Stimulated activated CD4-positive, alpha-beta T cell treated with anti-CD3 and anti-CD28 coated beads, Interleukin-4, amount 100 ng/mL, for 4 hours (primary cell): ENCODE measurements around the gene SCN4A.
A peak's percentile ranks its signal among the peaks of the same experiment; 100 is the strongest.
"Not testable (repeated sequence)": the region's sequence is repeated elsewhere in the genome, so short reads cannot be mapped to it uniquely, and the experiment has no call there.

Source experiments
- DNase-seq, 2 experiments: peaks; one replicate each; pipeline ENCODE4 v3.0.0-alpha.2; 2020

SCN4A gene

DNA sequence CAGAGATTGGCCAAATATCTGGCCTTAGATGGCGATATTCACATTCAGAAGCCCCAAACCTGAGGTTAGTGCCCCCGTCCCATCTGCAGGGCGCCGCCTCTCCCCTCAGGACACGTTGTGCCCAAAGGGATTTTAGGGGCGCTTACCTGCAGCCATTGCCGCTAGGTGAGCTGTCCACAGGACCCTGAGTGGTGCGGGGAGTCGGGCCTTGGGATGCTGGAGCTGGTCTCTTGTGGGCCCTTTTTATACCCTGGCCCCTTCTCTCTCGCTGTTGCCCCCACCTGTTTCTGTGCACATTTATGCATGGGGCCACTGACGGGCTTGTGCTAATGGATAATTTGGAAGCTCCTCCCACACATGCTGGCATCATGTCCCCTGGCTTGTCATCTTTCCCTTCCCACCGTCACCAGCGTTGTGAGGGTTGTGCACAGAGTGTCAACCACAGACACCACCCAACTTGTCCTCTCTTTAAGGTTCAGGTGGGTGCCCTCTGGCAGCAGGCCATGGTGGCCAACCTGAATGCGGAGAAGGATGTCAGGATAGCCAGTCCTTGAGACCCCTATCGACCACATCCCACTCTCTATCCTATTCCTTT lies 61.6 kb downstream of the SCN4A start, which contains the start of gene CSHL1:
Gene CSHL1 (minus strand): TSS at position 218 of the 595 bp plus-strand sequence. CDS start 62 bp downstream, at position 156.
- DNase-seq, result no peak

DNA sequence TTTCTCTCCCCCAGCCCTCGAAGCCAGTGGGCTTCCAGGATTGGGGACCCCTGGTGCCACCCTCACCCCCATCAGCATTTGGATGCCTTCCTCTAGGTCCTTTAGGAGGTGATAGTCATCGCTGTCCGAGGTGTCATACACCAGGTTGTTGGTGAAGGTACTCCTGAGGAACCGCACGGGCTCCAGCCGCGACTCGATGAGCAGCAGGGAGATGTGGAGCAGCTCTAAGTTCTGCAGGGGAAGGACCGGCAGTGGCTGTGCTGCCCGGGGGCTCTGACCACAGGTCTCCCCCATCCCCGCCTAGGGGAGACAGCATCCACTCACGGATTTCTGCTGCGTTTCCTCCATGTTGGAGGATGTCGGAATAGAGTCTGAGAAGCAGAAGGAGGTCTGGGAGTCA lies 62.6 kb downstream of the SCN4A start:
- no peak for DNase-seq

DNA sequence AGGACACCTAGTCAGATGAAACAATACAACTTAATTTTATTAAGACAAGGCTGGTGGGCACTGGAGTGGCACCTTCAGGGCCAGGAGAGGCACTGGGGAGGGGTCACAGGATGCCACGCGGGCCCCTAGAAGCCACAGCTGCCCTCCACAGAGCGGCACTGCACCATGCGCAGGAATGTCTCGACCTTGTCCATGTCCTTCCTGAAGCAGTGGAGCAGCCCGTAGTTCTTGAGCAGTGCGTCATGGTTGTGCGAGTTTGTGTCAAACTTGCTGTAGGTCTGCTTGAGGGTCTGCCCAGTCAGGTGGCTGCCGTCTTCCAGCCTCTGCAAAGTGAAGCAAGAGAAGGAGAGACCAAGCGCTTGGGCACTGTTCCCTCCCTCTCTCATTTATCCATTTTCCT lies 63.1 kb downstream of the SCN4A start:
- DNase-seq, result not testable (repeated sequence)

DNA sequence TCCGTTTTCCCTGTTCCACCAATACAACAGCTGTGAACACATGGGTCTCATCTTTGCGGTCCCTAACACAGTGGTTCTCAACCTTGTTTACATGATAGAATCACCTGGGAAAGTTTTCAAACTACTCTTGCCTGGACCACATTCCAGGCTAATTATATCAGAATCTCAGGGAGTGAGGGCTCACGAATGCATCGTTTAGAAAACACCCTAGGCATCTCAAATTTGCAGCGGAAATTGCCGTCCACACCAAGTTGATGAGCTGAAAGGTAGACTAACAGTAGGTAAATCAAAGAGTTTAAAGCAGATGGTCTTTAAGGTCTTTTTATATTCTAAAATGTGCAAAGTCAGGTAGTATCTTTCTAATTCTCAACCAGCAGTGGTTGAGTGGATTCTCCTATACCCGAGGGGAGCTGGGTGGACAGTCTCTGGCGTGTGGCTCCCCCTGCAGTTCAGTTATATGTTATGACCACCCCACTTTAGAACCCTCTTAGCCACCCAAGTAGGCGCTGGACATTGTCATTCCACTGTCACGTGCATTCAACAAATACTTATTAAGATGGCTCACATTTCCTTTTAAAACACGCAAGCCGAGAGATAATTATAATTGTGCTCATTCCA lies 65.4 kb downstream of the SCN4A start:
- not testable (repeated sequence) for DNase-seq

DNA sequence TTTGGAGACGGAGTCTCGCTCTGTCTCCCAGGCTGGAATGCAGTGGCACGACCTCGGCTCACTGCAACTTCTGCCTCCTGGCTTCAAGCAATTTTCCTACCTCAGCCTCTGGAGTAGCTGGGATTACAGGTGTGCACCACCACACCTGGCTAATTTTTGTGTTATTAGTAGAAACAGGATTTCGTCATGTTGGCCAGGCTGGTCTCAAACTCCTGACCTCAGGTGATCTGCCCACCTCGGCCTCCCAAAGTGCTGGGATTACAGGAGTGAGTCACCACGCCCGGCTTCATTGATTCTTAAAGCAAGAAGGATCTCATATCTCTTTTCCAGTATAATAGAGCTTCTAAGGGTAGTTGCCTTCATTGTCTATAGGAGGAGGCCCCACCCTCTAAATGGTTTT lies 67.9 kb downstream of the SCN4A start:
- DNase-seq, result not testable (repeated sequence)

DNA sequence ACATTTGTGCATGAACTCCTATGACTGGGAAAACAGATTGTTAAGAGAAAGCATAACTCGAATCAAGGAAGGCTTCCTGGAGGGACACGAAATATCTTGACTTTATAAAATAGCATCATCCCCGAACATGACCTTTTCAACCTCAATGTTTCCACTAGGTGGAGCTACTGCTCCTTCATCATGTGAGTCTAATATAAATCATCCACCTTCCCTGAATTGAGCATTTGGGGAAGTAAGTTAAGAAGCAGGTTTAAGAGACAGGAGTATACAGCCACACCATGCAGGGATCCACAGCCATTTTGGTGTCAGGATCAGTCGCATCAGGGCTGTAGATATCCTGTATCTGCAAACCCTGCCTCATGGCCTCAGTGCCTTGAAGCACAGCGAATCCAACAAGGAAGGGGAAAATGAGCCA lies 68.9 kb downstream of the SCN4A start:
- not testable (repeated sequence) for DNase-seq

DNA sequence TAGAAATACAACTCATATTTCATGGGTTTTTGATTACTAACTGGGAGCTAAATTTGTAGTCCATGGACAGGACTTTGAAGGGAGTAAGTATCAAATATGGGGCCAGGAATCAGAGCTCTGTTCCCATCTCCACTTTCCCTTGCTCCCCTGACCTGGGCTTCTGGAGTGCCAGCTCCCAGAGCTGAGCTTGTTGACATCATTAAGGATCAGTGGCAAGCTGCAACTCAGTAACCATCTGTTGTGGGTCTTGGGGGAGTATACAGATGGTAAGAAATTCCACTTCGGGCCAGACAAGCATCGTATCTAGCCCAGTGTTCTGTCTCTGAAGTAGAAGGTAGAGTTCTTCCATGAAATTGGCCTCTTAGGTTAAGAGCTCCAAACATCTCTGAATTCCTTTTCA lies 70.7 kb downstream of the SCN4A start:
- DNase-seq, result not testable (repeated sequence)

DNA sequence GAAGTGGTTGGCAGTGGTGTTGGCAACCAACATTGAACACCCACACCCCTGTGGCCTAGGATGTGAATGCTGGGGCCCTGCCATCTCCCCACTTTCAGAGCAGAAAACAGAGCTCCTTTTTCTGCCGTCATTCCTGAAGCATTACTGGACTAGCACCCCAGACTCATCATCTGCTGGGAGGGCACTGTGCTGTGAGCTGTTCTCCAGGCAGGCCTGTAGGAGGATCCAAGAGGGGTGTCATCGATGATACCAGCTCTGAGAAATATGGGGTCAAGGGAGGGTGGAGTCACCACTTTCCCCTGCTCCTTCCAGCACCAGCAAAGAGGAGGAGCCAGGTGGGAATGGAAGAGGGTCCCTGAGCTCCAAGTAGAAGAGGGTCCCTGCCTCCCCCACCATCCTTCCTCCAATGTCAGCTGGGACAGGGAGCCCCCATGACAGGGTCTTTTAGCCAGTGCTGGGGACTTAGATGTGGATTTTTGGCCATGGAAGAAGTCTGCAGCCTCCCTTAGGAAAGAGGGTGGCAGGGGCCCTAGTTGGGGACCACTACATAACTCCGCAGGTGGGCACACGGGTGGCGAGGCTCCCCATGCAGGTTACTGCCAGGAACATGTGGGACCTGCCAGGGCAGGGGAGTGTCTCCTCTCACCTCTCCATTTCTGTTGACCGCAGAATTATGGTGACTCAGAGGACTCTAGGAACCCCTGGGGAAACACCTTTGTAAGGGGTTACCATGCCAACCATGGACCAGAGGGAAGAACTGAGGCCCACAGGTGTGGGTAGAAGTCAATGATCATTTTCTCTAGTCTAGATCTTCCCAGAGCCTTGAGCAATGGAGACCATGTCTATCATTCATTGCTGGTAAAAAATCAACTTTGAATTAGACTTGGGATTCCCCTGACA lies 73.6 kb downstream of the SCN4A start:
- DNase-seq, result peak in 1 of 2 experiments; percentile 35

DNA sequence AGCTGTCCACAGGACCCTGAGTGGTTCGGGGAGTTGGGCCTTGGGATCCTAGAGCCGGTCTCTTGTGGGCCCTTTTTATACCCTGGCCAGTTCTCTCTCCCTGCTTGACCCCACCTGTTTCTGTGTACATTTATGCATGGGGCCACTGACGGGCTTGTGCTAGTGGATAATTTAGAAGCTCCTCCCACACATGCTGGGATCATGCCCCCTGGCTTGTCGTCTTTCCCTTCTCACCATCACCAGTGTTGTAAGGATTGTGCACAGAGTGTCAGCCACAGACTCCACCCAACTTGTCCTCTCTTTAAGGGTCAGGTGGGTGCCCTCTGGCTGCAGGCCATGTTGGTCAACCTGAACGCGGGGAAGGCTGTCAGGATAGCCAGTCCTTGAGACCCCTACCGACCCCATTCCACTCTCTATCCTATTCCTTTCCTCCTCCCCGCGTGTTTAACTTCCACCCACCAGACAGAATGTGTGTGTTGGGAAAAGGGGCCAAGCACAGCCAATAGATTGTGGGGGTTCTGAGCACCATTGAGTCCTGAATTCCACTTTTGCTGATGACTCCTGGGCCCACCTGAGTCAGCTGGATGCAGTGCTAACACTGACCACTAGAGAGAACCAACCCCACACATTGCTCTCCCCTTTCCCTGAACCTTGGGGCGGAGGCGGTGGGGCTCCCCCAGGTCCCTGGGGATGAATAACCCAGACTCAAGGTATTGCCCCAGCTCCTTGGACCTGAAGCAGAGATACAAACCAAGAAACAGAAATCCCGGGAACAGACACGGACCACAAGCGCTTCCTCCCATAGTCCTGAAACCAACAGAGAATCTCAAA lies 76.0 kb downstream of the SCN4A start, which contains the start of gene CSH1:
Gene CSH1 (minus strand): TSS at position 51 of the 831 bp plus-strand sequence. CDS start 63 bp downstream, outside the sequence.
- DNase-seq, result not testable (repeated sequence)

DNA sequence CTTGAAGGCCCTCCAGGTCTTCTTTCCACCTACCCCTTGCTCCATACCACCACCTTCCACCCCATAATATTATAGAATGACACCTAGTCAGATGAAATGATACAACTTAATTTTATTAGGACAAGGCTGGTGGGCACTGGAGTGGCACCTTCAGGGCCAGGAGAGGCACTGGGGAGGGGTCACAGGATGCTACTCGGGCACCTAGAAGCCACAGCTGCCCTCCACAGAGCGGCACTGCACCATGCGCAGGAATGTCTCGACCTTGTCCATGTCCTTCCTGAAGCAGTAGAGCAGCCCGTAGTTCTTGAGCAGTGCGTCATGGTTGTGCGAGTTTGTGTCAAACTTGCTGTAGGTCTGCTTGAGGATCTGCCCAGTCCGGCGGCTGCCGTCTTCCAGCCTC lies 77.9 kb downstream of the SCN4A start:
- not testable (repeated sequence) for DNase-seq

DNA sequence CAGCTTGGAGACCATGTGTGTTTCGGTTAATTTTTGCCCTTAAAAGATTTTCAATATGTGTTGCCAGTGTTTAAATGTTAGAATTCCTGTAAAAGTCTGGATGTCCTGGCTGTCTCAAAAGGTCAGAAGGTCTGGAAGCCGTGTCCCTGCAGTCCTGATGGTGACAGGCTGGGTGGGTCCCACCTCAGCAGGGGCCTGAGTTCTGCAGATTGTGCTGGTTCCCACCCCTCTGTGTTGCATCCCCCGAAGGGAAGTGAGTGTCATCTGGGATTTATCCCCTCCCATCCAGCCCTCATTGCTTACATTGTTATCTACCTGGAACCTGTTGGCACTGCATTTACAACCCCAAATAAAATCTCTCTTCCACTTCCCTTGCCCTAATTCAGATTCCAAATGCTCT lies 78.7 kb downstream of the SCN4A start:
- not testable (repeated sequence) for DNase-seq

DNA sequence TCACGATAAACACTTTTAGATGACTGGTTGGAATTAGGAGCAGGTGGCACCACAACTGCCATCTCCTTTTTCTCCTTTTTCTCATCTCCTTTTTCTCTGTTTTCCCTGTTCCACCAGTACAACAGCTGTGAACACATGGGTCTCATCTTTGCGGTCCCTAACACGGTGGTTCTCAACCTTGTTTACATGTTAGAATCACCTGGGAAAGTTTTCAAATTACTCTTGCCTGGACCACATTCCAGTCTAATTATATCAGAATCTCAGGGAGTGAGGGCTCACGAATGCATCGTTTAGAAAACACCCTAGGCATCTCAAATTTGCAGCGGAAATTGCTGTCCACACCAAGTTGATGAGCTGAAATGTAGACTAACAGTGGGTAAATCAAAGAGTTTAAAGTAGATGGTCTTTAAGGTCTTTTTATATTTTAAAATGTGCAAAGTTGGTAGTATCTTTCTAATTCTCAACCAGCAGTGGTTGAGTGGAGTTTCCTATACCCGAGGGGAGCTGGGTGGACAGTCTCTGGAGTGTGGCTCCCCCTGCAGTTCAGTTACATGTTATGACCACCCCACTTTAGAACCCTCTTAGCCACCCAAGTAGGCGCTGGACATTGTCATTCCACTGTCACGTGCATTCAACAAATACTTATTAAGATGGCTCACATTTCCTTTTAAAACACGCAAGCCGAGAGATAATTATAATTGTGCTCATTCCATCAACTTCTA lies 80.2 kb downstream of the SCN4A start:
- DNase-seq, result not testable (repeated sequence)

DNA sequence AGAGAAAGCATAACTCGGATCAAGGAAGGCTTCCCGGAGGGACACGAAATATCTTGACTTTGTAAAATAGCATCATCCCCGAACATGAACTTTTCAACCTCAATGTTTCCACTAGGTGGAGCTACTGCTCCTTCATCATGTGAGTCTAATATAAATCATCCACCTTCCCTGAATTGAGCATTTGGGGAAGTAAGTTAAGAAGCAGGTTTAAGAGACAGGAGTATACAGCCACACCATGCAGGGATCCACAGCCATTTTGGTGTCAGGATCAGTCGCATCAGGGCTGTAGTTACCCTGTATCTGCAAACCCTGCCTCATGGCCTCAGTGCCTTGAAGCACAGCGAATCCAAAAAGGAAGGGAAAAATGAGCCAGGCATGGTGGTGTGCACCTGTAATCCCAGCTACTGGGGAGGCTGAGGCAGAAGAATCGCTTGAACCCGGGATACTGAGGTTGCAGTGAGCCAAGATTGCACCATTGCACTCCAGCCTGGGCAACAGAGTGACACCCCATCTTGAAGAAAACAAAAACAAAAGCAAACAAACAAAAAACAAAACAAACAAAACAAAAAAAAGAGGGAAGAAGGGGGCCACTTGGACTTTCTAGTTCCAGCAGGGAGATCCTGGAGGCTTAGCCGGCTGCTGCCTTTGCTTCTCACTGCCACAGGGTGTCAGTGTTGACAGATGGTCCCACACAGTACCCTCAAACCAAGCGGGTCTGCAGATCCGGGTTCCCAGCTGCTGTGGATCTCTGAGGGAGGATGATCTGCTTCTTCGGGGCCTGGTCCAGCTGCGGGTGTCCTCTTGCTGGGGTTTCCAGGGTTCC lies 83.5 kb downstream of the SCN4A start:
- not testable (repeated sequence) for DNase-seq
